WTC11 (cell line): ENCODE data around the gene CHST15. TPM values are rescaled to one million over a fixed set of nuclear protein-coding genes. Genes with fewer than 3 reads are reported as not detected.

Source experiments
- CBFB ChIP-seq: sonication (generic); formaldehyde crosslinking; IDR thresholded peaks from 2 replicates; pipeline ENCODE4 v1.8.1; 2022; ENCODE audit warnings: mild to moderate bottlenecking, low read depth, missing genetic modification reagents
- CREB1 ChIP-seq: sonication (generic); formaldehyde crosslinking; IDR thresholded peaks from 2 replicates; pipeline ENCODE4 v1.8.0; 2023; ENCODE audit warnings: mild to moderate bottlenecking, missing genetic modification reagents
- E2F4 ChIP-seq: sonication (generic); formaldehyde crosslinking; IDR thresholded peaks from 2 replicates; pipeline ENCODE4 v1.8.1; 2022; ENCODE audit warnings: low read depth, mild to moderate bottlenecking, moderate library complexity, missing genetic modification reagents, borderline replicate concordance
- FOXK1 ChIP-seq: sonication (generic); formaldehyde crosslinking; IDR thresholded peaks from 2 replicates; pipeline ENCODE4 v1.8.0; 2022; ENCODE audit warnings: mild to moderate bottlenecking, moderate library complexity, missing genetic modification reagents
- GABPB1 ChIP-seq: sonication (generic); formaldehyde crosslinking; IDR thresholded peaks from 2 replicates; pipeline ENCODE4 v1.8.1; 2023; ENCODE audit warnings: mild to moderate bottlenecking, missing genetic modification reagents
- MAX ChIP-seq: sonication (generic); formaldehyde crosslinking; IDR thresholded peaks from 2 replicates; pipeline ENCODE4 v1.8.0; 2022; ENCODE audit warnings: mild to moderate bottlenecking, missing genetic modification reagents
- NFATC4 ChIP-seq: fragments of 250-450 bp; sonication (Bioruptor Pico); IDR thresholded peaks from 2 replicates; pipeline ENCODE4 v1.9.0; 2021; ENCODE audit warnings: mild to moderate bottlenecking
- NFYB ChIP-seq: sonication (generic); formaldehyde crosslinking; conservative IDR thresholded peaks from 2 replicates; pipeline ENCODE4 v1.8.0; 2022; ENCODE audit warnings: low read depth, missing genetic modification reagents
- OVOL2 ChIP-seq: fragments of 250-450 bp; sonication (Bioruptor Pico); IDR thresholded peaks from 2 replicates; pipeline ENCODE4 v1.9.0; 2021; ENCODE audit warnings: mild to moderate bottlenecking, borderline replicate concordance
- SMAD3 ChIP-seq: sonication (generic); formaldehyde crosslinking; IDR thresholded peaks from 2 replicates; pipeline ENCODE4 v1.8.0; 2022; ENCODE audit warnings: missing genetic modification reagents, mild to moderate bottlenecking, borderline replicate concordance
- TP53 ChIP-seq: sonication (generic); formaldehyde crosslinking; IDR thresholded peaks from 2 replicates; pipeline ENCODE4 v1.8.1; 2023; ENCODE audit warnings: mild to moderate bottlenecking, missing genetic modification reagents
- USF2 ChIP-seq: sonication (generic); formaldehyde crosslinking; IDR thresholded peaks from 2 replicates; pipeline ENCODE4 v1.8.1; 2023; ENCODE audit warnings: mild to moderate bottlenecking, missing genetic modification reagents, moderate library complexity
- ZNF263 ChIP-seq: sonication (generic); formaldehyde crosslinking; IDR thresholded peaks from 2 replicates; pipeline ENCODE4 v1.8.1; 2022; ENCODE audit warnings: low read depth, mild to moderate bottlenecking, moderate library complexity, missing genetic modification reagents
- ZNF423 ChIP-seq: fragments of 250-450 bp; sonication (Bioruptor Pico); IDR thresholded peaks from 2 replicates; pipeline ENCODE4 v2.1.2; 2022; ENCODE audit warnings: mild to moderate bottlenecking, moderate library complexity
- total RNA-seq: library from RNA; stranded (reverse); gene quantifications from 3 replicates; pipeline ENCODE4 v1.2.3, GENCODE V29; 2021
- TF ChIP-seq, protein P1 (sequence below): sonication (generic); formaldehyde crosslinking; IDR thresholded peaks from 2 replicates; pipeline ENCODE4 v1.8.1; 2023; ENCODE audit warnings: mild to moderate bottlenecking, missing genetic modification reagents, moderate library complexity
- TF ChIP-seq, protein P2 (sequence below): sonication (generic); formaldehyde crosslinking; IDR thresholded peaks from 2 replicates; pipeline ENCODE4 v1.8.1; 2022; ENCODE audit warnings: mild to moderate bottlenecking, moderate library complexity, missing genetic modification reagents
- TF ChIP-seq, protein P3 (sequence below): sonication (generic); formaldehyde crosslinking; IDR thresholded peaks from 2 replicates; pipeline ENCODE4 v1.8.1; 2022; ENCODE audit warnings: low read depth, missing genetic modification reagents, borderline replicate concordance
- TF ChIP-seq, protein P4 (sequence below): fragments of 250-450 bp; sonication (Bioruptor Pico); IDR thresholded peaks from 2 replicates; pipeline ENCODE4 v1.9.0; 2021; ENCODE audit warnings: mild to moderate bottlenecking
- TF ChIP-seq, protein P5 (sequence below): sonication (generic); formaldehyde crosslinking; IDR thresholded peaks from 2 replicates; pipeline ENCODE4 v1.8.1; 2023; ENCODE audit warnings: mild to moderate bottlenecking, missing genetic modification reagents

The CHST15 gene
- total RNA-seq, 1 experiment from 2014 or later, result 10.7 TPM

GRCh38 chr10:123972481-123973401 is 120.7 kb downstream of the CHST15 start (continued):
- TF ChIP-seq, protein P1, sequence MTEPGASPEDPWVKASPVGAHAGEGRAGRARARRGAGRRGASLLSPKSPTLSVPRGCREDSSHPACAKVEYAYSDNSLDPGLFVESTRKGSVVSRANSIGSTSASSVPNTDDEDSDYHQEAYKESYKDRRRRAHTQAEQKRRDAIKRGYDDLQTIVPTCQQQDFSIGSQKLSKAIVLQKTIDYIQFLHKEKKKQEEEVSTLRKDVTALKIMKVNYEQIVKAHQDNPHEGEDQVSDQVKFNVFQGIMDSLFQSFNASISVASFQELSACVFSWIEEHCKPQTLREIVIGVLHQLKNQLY (CRISPR knock-in tag), result no peak
- no peak for TF ChIP-seq E2F4 (CRISPR knock-in tag)
- TF ChIP-seq, protein P2, sequence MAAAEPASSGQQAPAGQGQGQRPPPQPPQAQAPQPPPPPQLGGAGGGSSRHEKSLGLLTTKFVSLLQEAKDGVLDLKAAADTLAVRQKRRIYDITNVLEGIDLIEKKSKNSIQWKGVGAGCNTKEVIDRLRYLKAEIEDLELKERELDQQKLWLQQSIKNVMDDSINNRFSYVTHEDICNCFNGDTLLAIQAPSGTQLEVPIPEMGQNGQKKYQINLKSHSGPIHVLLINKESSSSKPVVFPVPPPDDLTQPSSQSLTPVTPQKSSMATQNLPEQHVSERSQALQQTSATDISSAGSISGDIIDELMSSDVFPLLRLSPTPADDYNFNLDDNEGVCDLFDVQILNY (CRISPR knock-in tag), result 0 out of 2 replicates have a peak, but pooled peaks have one; percentile 28
- peak; percentile 97 for TF ChIP-seq ZNF263
- TF ChIP-seq, protein P3, sequence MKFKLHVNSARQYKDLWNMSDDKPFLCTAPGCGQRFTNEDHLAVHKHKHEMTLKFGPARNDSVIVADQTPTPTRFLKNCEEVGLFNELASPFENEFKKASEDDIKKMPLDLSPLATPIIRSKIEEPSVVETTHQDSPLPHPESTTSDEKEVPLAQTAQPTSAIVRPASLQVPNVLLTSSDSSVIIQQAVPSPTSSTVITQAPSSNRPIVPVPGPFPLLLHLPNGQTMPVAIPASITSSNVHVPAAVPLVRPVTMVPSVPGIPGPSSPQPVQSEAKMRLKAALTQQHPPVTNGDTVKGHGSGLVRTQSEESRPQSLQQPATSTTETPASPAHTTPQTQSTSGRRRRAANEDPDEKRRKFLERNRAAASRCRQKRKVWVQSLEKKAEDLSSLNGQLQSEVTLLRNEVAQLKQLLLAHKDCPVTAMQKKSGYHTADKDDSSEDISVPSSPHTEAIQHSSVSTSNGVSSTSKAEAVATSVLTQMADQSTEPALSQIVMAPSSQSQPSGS, result no peak
- no peak for TF ChIP-seq SMAD3 (CRISPR knock-in tag)
- no peak for TF ChIP-seq NFATC4
- no peak for TF ChIP-seq FOXK1 (CRISPR knock-in tag)
- no peak for TF ChIP-seq USF2
- TF ChIP-seq, protein P4, sequence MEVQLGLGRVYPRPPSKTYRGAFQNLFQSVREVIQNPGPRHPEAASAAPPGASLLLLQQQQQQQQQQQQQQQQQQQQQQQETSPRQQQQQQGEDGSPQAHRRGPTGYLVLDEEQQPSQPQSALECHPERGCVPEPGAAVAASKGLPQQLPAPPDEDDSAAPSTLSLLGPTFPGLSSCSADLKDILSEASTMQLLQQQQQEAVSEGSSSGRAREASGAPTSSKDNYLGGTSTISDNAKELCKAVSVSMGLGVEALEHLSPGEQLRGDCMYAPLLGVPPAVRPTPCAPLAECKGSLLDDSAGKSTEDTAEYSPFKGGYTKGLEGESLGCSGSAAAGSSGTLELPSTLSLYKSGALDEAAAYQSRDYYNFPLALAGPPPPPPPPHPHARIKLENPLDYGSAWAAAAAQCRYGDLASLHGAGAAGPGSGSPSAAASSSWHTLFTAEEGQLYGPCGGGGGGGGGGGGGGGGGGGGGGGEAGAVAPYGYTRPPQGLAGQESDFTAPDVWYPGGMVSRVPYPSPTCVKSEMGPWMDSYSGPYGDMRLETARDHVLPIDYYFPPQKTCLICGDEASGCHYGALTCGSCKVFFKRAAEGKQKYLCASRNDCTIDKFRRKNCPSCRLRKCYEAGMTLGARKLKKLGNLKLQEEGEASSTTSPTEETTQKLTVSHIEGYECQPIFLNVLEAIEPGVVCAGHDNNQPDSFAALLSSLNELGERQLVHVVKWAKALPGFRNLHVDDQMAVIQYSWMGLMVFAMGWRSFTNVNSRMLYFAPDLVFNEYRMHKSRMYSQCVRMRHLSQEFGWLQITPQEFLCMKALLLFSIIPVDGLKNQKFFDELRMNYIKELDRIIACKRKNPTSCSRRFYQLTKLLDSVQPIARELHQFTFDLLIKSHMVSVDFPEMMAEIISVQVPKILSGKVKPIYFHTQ, result no peak
- no peak for TF ChIP-seq OVOL2 (CRISPR knock-in tag)
- TF ChIP-seq CBFB (CRISPR knock-in tag), result no peak
- no peak for TF ChIP-seq TP53 (CRISPR knock-in tag)
- no peak for TF ChIP-seq NFYB
- no peak for TF ChIP-seq GABPB1 (CRISPR knock-in tag)
- TF ChIP-seq, protein P5, sequence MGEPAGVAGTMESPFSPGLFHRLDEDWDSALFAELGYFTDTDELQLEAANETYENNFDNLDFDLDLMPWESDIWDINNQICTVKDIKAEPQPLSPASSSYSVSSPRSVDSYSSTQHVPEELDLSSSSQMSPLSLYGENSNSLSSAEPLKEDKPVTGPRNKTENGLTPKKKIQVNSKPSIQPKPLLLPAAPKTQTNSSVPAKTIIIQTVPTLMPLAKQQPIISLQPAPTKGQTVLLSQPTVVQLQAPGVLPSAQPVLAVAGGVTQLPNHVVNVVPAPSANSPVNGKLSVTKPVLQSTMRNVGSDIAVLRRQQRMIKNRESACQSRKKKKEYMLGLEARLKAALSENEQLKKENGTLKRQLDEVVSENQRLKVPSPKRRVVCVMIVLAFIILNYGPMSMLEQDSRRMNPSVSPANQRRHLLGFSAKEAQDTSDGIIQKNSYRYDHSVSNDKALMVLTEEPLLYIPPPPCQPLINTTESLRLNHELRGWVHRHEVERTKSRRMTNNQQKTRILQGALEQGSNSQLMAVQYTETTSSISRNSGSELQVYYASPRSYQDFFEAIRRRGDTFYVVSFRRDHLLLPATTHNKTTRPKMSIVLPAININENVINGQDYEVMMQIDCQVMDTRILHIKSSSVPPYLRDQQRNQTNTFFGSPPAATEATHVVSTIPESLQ, result no peak
- no peak for TF ChIP-seq CREB1
- 0 out of 2 replicates have a peak, but pooled peaks have one; percentile 26 for TF ChIP-seq ZNF423 (CRISPR knock-in tag)
- no peak for TF ChIP-seq MAX (CRISPR knock-in tag)
